ENCODE data around the gene TIAM1.

The TIAM1 gene

GRCh38 chr21:31164713-31165694 lies 179.1 kb downstream of the TIAM1 start:
- FAIRE-seq = no peak

- no peak for FAIRE-seq
Measured at GRCh38 chr21:31162827-31163226, 181.2 kb downstream of the TIAM1 start.

- FAIRE-seq = no peak
Measured at GRCh38 chr21:31162079-31162699, 181.9 kb downstream of the TIAM1 start.

GRCh38 chr21:31161157-31161556 lies 182.9 kb downstream of the TIAM1 start:
- FAIRE-seq = no peak

GRCh38 chr21:31159808-31160207 lies 184.3 kb downstream of the TIAM1 start:
- FAIRE-seq = no peak

GRCh38 chr21:31158789-31159581 lies 185.1 kb downstream of the TIAM1 start:
- no peak for FAIRE-seq

- FAIRE-seq = no peak
Measured at GRCh38 chr21:31157756-31158155, 186.3 kb downstream of the TIAM1 start.

- no peak for FAIRE-seq
Measured at GRCh38 chr21:31156662-31157061, 187.4 kb downstream of the TIAM1 start.

- no peak for FAIRE-seq
Measured at GRCh38 chr21:31156169-31156568, 187.9 kb downstream of the TIAM1 start.

GRCh38 chr21:31151156-31152045 lies 192.7 kb downstream of the TIAM1 start:
- FAIRE-seq = no peak

GRCh38 chr21:31145274-31145673 lies 198.8 kb downstream of the TIAM1 start:
- FAIRE-seq = no peak

GRCh38 chr21:31143036-31143435 lies 201.0 kb downstream of the TIAM1 start:
- FAIRE-seq = no peak

GRCh38 chr21:31142600-31142999 lies 201.5 kb downstream of the TIAM1 start:
- no peak for FAIRE-seq

- no peak for FAIRE-seq
Measured at GRCh38 chr21:31141389-31142000, 202.6 kb downstream of the TIAM1 start.

GRCh38 chr21:31140676-31141075 lies 203.4 kb downstream of the TIAM1 start:
- no peak for FAIRE-seq

- no peak for FAIRE-seq
Measured at GRCh38 chr21:31140025-31140424, 204.0 kb downstream of the TIAM1 start.

GRCh38 chr21:31137960-31138359 lies 206.1 kb downstream of the TIAM1 start:
- FAIRE-seq = no peak

GRCh38 chr21:31136891-31137290 lies 207.2 kb downstream of the TIAM1 start:
- FAIRE-seq = no peak

- FAIRE-seq = no peak
Measured at GRCh38 chr21:31135531-31136184, 208.4 kb downstream of the TIAM1 start.

- FAIRE-seq = no peak
Measured at GRCh38 chr21:31133243-31133830, 210.7 kb downstream of the TIAM1 start.

All from TTC549 (cell line).